GM18526 (cell line): ENCODE results near the gene USP17L30.
"Not testable (repeated sequence)": the region's sequence is repeated elsewhere in the genome, so short reads cannot be mapped to it uniquely, and the experiment has no call there.

Experiments used
- POLR2A ChIP-seq: IDR thresholded peaks from 3 replicates; pipeline ENCODE4 v1.6.1; 2011; ENCODE audit not compliant: insufficient read length; ENCODE audit errors: extremely low read depth

USP17L30 gene

GRCh38 chr4:9362829-9363228, at the start of gene USP17L30:
Gene USP17L30 (plus strand): TSS chr4:9363129. CDS start chr4:9363129, 0 bp downstream.
- TF ChIP-seq POLR2A = not testable (repeated sequence)

- TF ChIP-seq POLR2A = not testable (repeated sequence)
Measured at GRCh38 chr4:9324865-9325264, 38.1 kb upstream of the USP17L30 start, which contains the start of gene USP17L24. Gene USP17L24 (plus strand): TSS chr4:9325165. CDS start chr4:9325165, 0 bp downstream.

GRCh38 chr4:9329611-9330010, 33.3 kb upstream of the USP17L30 start, which contains the start of gene USP17L25:
Gene USP17L25 (plus strand): TSS chr4:9329911. CDS start chr4:9329911, 0 bp downstream.
- TF ChIP-seq POLR2A = not testable (repeated sequence)

- not testable (repeated sequence) for TF ChIP-seq POLR2A
Measured at GRCh38 chr4:9334358-9334757, 28.6 kb upstream of the USP17L30 start, which contains the start of gene USP17L26. Gene USP17L26 (plus strand): TSS chr4:9334658. CDS start chr4:9334658, 0 bp downstream.

GRCh38 chr4:9339103-9339502, 23.8 kb upstream of the USP17L30 start, which contains the start of gene USP17L5:
Gene USP17L5 (plus strand): TSS chr4:9339403. CDS start chr4:9339403, 0 bp downstream.
- TF ChIP-seq POLR2A = not testable (repeated sequence)

DNA sequence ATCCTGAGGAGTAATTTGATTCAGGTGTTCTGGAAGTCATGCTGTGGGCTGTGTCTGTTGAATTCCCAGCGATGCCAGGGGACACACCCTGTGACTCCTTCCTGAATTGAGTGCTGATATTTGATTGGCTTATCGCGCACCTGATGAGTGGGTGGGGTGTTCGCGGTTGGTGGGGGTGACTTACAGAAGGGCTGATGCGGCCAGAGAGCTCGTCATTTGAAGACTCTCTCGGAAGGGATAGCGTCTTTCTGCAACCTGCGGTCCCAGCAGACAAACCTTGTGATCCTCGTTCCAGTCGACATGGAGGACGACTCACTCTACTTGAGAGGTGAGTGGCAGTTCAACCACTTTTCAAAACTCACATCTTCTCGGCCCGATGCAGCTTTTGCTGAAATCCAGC, 19.1 kb upstream of the USP17L30 start, which contains the start of gene USP17L27:
Gene USP17L27, plus strand, starts transcription at position 301 of the 400 bp plus-strand sequence. Its CDS starts 0 bp downstream, at position 301.
- not testable (repeated sequence) for TF ChIP-seq POLR2A

DNA sequence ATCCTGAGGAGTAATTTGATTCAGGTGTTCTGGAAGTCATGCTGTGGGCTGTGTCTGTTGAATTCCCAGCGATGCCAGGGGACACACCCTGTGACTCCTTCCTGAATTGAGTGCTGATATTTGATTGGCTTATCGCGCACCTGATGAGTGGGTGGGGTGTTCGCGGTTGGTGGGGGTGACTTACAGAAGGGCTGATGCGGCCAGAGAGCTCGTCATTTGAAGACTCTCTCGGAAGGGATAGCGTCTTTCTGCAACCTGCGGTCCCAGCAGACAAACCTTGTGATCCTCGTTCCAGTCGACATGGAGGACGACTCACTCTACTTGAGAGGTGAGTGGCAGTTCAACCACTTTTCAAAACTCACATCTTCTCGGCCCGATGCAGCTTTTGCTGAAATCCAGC, 14.3 kb upstream of the USP17L30 start, which contains the start of gene USP17L28:
Gene USP17L28, plus strand, starts transcription at position 301 of the 400 bp plus-strand sequence. Its CDS starts 0 bp downstream, at position 301.
- TF ChIP-seq POLR2A = not testable (repeated sequence)

DNA sequence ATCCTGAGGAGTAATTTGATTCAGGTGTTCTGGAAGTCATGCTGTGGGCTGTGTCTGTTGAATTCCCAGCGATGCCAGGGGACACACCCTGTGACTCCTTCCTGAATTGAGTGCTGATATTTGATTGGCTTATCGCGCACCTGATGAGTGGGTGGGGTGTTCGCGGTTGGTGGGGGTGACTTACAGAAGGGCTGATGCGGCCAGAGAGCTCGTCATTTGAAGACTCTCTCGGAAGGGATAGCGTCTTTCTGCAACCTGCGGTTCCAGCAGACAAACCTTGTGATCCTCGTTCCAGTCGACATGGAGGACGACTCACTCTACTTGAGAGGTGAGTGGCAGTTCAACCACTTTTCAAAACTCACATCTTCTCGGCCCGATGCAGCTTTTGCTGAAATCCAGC, 9.6 kb upstream of the USP17L30 start, which contains the start of gene USP17L29:
Gene USP17L29, plus strand, starts transcription at position 301 of the 400 bp plus-strand sequence. Its CDS starts 0 bp downstream, at position 301.
- not testable (repeated sequence) for TF ChIP-seq POLR2A

- no peak for TF ChIP-seq POLR2A
Measured at GRCh38 chr4:9384126-9384525, 21.2 kb downstream of the USP17L30 start.

DNA sequence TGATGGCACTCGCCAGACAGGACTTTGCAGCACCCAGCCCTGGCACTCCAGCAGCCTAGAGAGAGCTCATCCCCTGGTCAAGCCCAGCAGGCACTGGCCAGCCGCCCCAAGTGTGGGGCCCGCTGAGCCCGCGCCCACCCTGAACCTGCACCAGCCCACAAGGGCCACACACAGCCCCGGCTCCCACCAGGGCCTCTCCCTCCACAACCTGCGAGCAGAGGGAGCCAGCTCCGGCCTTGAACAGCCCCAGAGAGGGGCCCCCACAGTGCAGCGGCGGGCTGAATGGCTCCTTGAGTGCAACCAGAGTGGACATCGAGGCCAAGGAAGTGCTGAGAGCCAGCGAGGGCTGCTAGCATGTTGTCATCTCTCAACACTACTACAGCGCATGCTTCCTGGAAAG, 46.9 kb downstream of the USP17L30 start:
- TF ChIP-seq POLR2A = no peak
